SK-N-SH (cell line): Measurements from ENCODE around the gene ABCC4. TPM values are rescaled to one million over a fixed set of nuclear protein-coding genes. Genes with fewer than 3 reads are reported as not detected.

ENCODE experiments used
- CTCF ChIA-PET: fragments of 300-600, 350-600 bp; formaldehyde crosslinking; extraction: SDS; loops from one replicate; lab custom pipeline; 2021; lab: Yijun Ruan, JAX
- POLR2A ChIA-PET: fragments of 350-600 bp; sonication (Branson Sonifier 250); formaldehyde crosslinking; extraction: SDS; loops from one replicate; lab custom pipeline; 2020; ENCODE audit warnings: antibody characterized with exemption, inconsistent platforms; lab: Yijun Ruan, JAX
- DNase-seq: peaks from one replicate; pipeline ENCODE4 v3.0.0; 2012
- H2AFZ ChIP-seq: fragments of 200-600 bp; sonication (generic); 2 replicates; pipeline ENCODE4 v1.8.1; 2016; ENCODE audit warnings: antibody characterized with exemption, mild to moderate bottlenecking, low read depth
- H3F3A ChIP-seq: fragments of 200-600 bp; sonication (generic); replicated peaks from 2 replicates; pipeline ENCODE3; 2016; ENCODE audit warnings: antibody characterized with exemption, mild to moderate bottlenecking; ENCODE audit not compliant: insufficient read depth
- H3K27ac ChIP-seq, 2 experiments: fragments of 200-500 bp in 1 of 2; fragments of 200-600 bp in 1 of 2; sonication (Bioruptor generic) in 1 of 2; sonication (generic), shearing (Covaris generic) in 1 of 2; 2 replicates each; pipeline versions ENCODE4 v1.5.1 to v1.6.1; 2014 to 2016; ENCODE audit warnings: low read depth in 2 of 2, inconsistent platforms in 1 of 2, low read length in 1 of 2, mild to moderate bottlenecking in 1 of 2, mixed read lengths in 1 of 2
- H3K27me3 ChIP-seq: fragments of 200-600 bp; sonication (generic), shearing (Covaris generic); 2 replicates; pipeline ENCODE4 v1.6.1; 2016; ENCODE audit warnings: mixed run types; ENCODE audit not compliant: insufficient read depth
- H3K36me3 ChIP-seq, 2 experiments: fragments of 200-500 bp in 1 of 2; fragments of 200-600 bp in 1 of 2; sonication (Bioruptor generic) in 1 of 2; sonication (generic) in 1 of 2; replicated peaks in 1 of 2; 2 replicates each; pipeline versions ENCODE3 to v1.5.1; 2014 to 2016; ENCODE audit warnings: low read length in 1 of 2, mild to moderate bottlenecking in 1 of 2; ENCODE audit not compliant: insufficient read depth in 2 of 2, control insufficient read depth in 1 of 2
- H3K4me1 ChIP-seq, 2 experiments: fragments of 200-500 bp in 1 of 2; fragments of 200-600 bp in 1 of 2; sonication (Bioruptor generic) in 1 of 2; sonication (generic), shearing (Covaris generic) in 1 of 2; 2 replicates each; pipeline versions ENCODE4 v1.5.1 to v1.6.1; 2014 to 2016; ENCODE audit warnings: low read depth in 1 of 2, low read length in 1 of 2, mixed run types in 1 of 2; ENCODE audit not compliant: insufficient read depth in 2 of 2, control insufficient read depth in 1 of 2
- H3K4me2 ChIP-seq: fragments of 200-600 bp; sonication (generic), shearing (Covaris generic); 2 replicates; pipeline ENCODE4 v1.6.1; 2017; ENCODE audit warnings: mixed run types
- H3K4me3 ChIP-seq, 2 experiments: fragments of 200-500 bp in 1 of 2; fragments of 200-600 bp in 1 of 2; sonication (Bioruptor generic) in 1 of 2; sonication (generic), shearing (Covaris generic) in 1 of 2; 2 replicates each; pipeline versions ENCODE4 v1.5.1 to v1.8.1; 2014 to 2016; ENCODE audit warnings: low read depth in 2 of 2, inconsistent platforms in 1 of 2, low read length in 1 of 2, mild to moderate bottlenecking in 1 of 2, mixed read lengths in 1 of 2, moderate library complexity in 1 of 2
- H3K79me2 ChIP-seq: fragments of 200-600 bp; sonication (generic); 2 replicates; pipeline ENCODE4 v1.8.1; 2017; ENCODE audit warnings: mild to moderate bottlenecking; ENCODE audit not compliant: insufficient read depth
- H3K9ac ChIP-seq: fragments of 200-600 bp; sonication (generic); 2 replicates; pipeline ENCODE4 v1.6.1; 2017; ENCODE audit warnings: mixed run types
- H3K9me2 ChIP-seq: fragments of 200-600 bp; sonication (generic); 2 replicates; pipeline ENCODE4 v1.6.1; 2017; ENCODE audit warnings: mixed run types
- H3K9me3 ChIP-seq: fragments of 200-600 bp; sonication (generic); 2 replicates; pipeline ENCODE4 v1.6.1; 2017; ENCODE audit warnings: mixed run types, mild to moderate bottlenecking, moderate library complexity
- H4K20me1 ChIP-seq: fragments of 200-600 bp; sonication (generic); 2 replicates; pipeline ENCODE4 v1.6.1; 2017; ENCODE audit warnings: mild to moderate bottlenecking, mixed run types; ENCODE audit not compliant: insufficient read depth
- CHD2 ChIP-seq: fragments of 150-350 bp; IDR thresholded peaks from 2 replicates; pipeline ENCODE4 v1.6.1; 2018; ENCODE audit warnings: low read length; ENCODE audit not compliant: partially characterized antibody
- EP300 ChIP-seq, 2 experiments: IDR thresholded peaks; 2 replicates each; pipeline versions ENCODE4 v1.4.0 to v1.6.1; 2012; ENCODE audit warnings: borderline replicate concordance in 1 of 2, low read depth in 1 of 2, low read length in 1 of 2
- EZH2phosphoT487 ChIP-seq: fragments of 200-600 bp; sonication (generic); IDR thresholded peaks from 2 replicates; pipeline ENCODE4 v1.6.1; 2017; ENCODE audit warnings: low read depth, mixed run types, mild to moderate bottlenecking, antibody characterized with exemption, moderate library complexity, borderline replicate concordance
- NFIC ChIP-seq: IDR thresholded peaks from 2 replicates; pipeline ENCODE4 v1.4.0; 2012; ENCODE audit warnings: borderline replicate concordance
- NRF1 ChIP-seq: IDR thresholded peaks from 2 replicates; pipeline ENCODE4 v1.6.1; 2012; ENCODE audit warnings: low read depth, mild to moderate bottlenecking, low read length
- RAD21 ChIP-seq: IDR thresholded peaks from 2 replicates; pipeline ENCODE4 v1.6.1; 2012; ENCODE audit warnings: mild to moderate bottlenecking, low read length
- RCOR1 ChIP-seq: fragments of 150-350 bp; IDR thresholded peaks from 2 replicates; pipeline ENCODE4 v1.6.1; 2017; ENCODE audit warnings: antibody characterized with exemption, low read length
- RFX5 ChIP-seq: IDR thresholded peaks from 2 replicates; pipeline ENCODE4 v1.6.1; 2012; ENCODE audit warnings: mild to moderate bottlenecking, improper control_type of control experiment, low read length
- SMC3 ChIP-seq: IDR thresholded peaks from 2 replicates; pipeline ENCODE4 v1.6.1; 2012; ENCODE audit warnings: low read depth, low read length, improper control_type of control experiment
- TCF12 ChIP-seq: IDR thresholded peaks from 2 replicates; pipeline ENCODE4 v1.4.0; 2012
- WGBS: methylation state at CpG from one replicate; pipeline ENCODE4 v1.1.6; 2017; ENCODE audit warnings: low lambda C conversion rate; 5-methylcytosine and 5-hydroxymethylcytosine counted together
- polyA plus RNA-seq, 3 experiments: library from polyadenylated mRNA; depleted of rRNA; stranded (reverse); fragments of >200 nt; gene quantifications; 2 replicates each; pipeline ENCODE4 v1.2.3, GENCODE V29; 2012
- TF ChIP-seq, protein P1 (sequence below): IDR thresholded peaks from 2 replicates; pipeline ENCODE4 v1.4.0; 2012; ENCODE audit warnings: low read depth, borderline replicate concordance
- TF ChIP-seq, protein P2 (sequence below): IDR thresholded peaks from 2 replicates; pipeline ENCODE4; 2012
- TF ChIP-seq, protein P3 (sequence below): fragments of 200-600 bp; sonication (generic); IDR thresholded peaks from 2 replicates; pipeline ENCODE4 v1.6.1; 2017; ENCODE audit warnings: antibody characterized with exemption, mild to moderate bottlenecking, moderate library complexity
- TF ChIP-seq, protein P4 (sequence below): fragments of 150-350 bp; IDR thresholded peaks from 2 replicates; pipeline ENCODE4 v1.6.1; 2017; ENCODE audit warnings: antibody characterized with exemption, low read length, low read depth, borderline replicate concordance
- TF ChIP-seq, protein P5 (sequence below): fragments of 150-350 bp; IDR thresholded peaks from 2 replicates; pipeline ENCODE4 v1.6.1; 2016; ENCODE audit warnings: mild to moderate bottlenecking, low read depth, low read length
- TF ChIP-seq, protein P6 (sequence below): IDR thresholded peaks from 2 replicates; pipeline ENCODE4 v1.4.0; 2012; ENCODE audit warnings: low read depth, borderline replicate concordance
- TF ChIP-seq, protein P7 (sequence below): IDR thresholded peaks from 2 replicates; pipeline ENCODE4 v1.4.0; 2012; ENCODE audit warnings: low read depth

Gene ABCC4
- polyA plus RNA-seq, 1 of the 3 experiments (the other 2 are of a cell fraction), result 7.8 TPM

DNA sequence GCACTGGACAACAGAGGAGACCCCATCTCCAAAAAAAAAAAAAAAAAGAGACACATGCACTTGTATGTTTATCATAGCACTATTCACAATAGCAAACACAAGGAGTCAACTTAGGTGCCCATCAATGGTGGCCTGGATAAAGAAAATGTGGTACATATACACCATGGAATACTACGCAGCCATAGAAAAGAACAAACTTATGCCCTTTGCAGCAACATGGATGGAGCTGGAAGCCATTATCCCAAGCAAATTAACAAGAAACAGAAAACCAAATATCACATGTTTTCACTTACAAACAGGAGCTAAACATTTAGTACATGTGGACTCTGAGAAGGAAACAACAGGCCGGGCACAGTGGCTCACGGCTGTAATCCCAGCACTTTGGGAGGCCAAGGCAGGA lies 155.7 kb downstream of the ABCC4 start:
- no peak overlapping the region for H2AFZ ChIP-seq
- DNase-seq, result no peak
- CTCF ChIA-PET, result interaction anchor here (0.6 to 1.3 kb wide), 3 partner anchors 10 to 419 kb away, joined by 3 to 4 read pairs (median 3); no protein-coding TSS in a partner anchor
- no peak overlapping the region for H3K27ac ChIP-seq
- H3K9ac ChIP-seq, result no peak overlapping the region
- peaks cover 0 to 18% of the 10 kb centered on the region in 2 experiments for H3K36me3 ChIP-seq
- no peaks in the 10 kb centered on the region for H3F3A ChIP-seq
- no peaks in the 10 kb centered on the region for H3K9me2 ChIP-seq
- no peaks in the 10 kb centered on the region for H3K27me3 ChIP-seq
- 92% methylated on average over 3 of the region's 3 CpGs for WGBS
- no peak overlapping the region for H3K4me3 ChIP-seq
- H4K20me1 ChIP-seq, result no peaks in the 10 kb centered on the region
- no peak overlapping the region for H3K4me2 ChIP-seq
- POLR2A ChIA-PET, result no interaction called here
- no peaks in the 10 kb centered on the region for H3K79me2 ChIP-seq
- TF ChIP-seq, protein P1, sequence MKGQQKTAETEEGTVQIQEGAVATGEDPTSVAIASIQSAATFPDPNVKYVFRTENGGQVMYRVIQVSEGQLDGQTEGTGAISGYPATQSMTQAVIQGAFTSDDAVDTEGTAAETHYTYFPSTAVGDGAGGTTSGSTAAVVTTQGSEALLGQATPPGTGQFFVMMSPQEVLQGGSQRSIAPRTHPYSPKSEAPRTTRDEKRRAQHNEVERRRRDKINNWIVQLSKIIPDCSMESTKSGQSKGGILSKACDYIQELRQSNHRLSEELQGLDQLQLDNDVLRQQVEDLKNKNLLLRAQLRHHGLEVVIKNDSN, result no peak
- TF ChIP-seq, protein P2, sequence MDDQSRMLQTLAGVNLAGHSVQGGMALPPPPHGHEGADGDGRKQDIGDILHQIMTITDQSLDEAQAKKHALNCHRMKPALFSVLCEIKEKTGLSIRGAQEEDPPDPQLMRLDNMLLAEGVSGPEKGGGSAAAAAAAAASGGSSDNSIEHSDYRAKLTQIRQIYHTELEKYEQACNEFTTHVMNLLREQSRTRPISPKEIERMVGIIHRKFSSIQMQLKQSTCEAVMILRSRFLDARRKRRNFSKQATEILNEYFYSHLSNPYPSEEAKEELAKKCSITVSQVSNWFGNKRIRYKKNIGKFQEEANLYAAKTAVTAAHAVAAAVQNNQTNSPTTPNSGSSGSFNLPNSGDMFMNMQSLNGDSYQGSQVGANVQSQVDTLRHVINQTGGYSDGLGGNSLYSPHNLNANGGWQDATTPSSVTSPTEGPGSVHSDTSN, result no peak
- TF ChIP-seq NFIC (no peak), EZH2phosphoT487 (no peak), SMC3 (no peak)
- H3K9me3 ChIP-seq, result no peaks in the 10 kb centered on the region
- 0 out of 4 replicates have a peak, but pooled peaks cover 0 to 2% of the 10 kb centered on the region in 2 experiments for H3K4me1 ChIP-seq

DNA sequence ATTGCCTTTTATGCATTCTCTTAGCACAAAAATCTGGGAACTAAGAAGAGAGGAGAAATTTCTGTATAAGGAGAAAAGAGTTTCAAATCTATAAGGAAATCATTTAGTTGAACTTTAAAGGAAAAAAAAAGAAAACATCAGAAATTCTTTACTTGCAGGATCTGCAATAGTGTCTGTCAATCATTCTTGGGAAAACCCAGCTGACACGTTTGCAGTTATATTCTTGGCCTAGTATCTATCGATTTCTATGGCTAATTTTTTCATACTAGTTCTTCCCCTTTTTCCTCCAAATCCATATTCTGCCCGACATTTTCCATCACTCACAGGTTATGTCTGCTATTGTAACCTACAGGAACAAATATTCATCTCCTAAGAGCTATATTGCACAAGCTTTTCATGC lies 160.7 kb downstream of the ABCC4 start:
- H3K27ac ChIP-seq, result no peak overlapping the region
- H3K27me3 ChIP-seq, result no peaks in the 10 kb centered on the region
- H3K9ac ChIP-seq, result no peak overlapping the region
- 92% methylated on average over 3 of the region's 3 CpGs for WGBS
- peaks cover 6 to 10% of the 10 kb centered on the region in 2 experiments; a peak in 2 of 4 replicates for H3K4me1 ChIP-seq
- ChIA-PET POLR2A (no interaction called here), CTCF (interaction anchor here (1.1 kb wide), 1 partner anchor 264 kb away, joined by 3 read pairs; no protein-coding TSS in a partner anchor)
- no peaks in the 10 kb centered on the region for H3K79me2 ChIP-seq
- H3K4me3 ChIP-seq, result no peak overlapping the region
- H3K9me3 ChIP-seq, result no peaks in the 10 kb centered on the region
- no peaks in the 10 kb centered on the region for H3F3A ChIP-seq
- DNase-seq, result no peak
- no peaks in the 10 kb centered on the region for H3K9me2 ChIP-seq
- peaks cover 5 to 18% of the 10 kb centered on the region in 2 experiments for H3K36me3 ChIP-seq
- no peak overlapping the region for H2AFZ ChIP-seq
- H4K20me1 ChIP-seq, result no peaks in the 10 kb centered on the region
- no peak overlapping the region for H3K4me2 ChIP-seq
- TF ChIP-seq, protein P3, sequence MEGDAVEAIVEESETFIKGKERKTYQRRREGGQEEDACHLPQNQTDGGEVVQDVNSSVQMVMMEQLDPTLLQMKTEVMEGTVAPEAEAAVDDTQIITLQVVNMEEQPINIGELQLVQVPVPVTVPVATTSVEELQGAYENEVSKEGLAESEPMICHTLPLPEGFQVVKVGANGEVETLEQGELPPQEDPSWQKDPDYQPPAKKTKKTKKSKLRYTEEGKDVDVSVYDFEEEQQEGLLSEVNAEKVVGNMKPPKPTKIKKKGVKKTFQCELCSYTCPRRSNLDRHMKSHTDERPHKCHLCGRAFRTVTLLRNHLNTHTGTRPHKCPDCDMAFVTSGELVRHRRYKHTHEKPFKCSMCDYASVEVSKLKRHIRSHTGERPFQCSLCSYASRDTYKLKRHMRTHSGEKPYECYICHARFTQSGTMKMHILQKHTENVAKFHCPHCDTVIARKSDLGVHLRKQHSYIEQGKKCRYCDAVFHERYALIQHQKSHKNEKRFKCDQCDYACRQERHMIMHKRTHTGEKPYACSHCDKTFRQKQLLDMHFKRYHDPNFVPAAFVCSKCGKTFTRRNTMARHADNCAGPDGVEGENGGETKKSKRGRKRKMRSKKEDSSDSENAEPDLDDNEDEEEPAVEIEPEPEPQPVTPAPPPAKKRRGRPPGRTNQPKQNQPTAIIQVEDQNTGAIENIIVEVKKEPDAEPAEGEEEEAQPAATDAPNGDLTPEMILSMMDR, result no peak
- TF ChIP-seq, protein P4, sequence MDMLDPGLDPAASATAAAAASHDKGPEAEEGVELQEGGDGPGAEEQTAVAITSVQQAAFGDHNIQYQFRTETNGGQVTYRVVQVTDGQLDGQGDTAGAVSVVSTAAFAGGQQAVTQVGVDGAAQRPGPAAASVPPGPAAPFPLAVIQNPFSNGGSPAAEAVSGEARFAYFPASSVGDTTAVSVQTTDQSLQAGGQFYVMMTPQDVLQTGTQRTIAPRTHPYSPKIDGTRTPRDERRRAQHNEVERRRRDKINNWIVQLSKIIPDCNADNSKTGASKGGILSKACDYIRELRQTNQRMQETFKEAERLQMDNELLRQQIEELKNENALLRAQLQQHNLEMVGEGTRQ, result no peak
- TF ChIP-seq, protein P5, sequence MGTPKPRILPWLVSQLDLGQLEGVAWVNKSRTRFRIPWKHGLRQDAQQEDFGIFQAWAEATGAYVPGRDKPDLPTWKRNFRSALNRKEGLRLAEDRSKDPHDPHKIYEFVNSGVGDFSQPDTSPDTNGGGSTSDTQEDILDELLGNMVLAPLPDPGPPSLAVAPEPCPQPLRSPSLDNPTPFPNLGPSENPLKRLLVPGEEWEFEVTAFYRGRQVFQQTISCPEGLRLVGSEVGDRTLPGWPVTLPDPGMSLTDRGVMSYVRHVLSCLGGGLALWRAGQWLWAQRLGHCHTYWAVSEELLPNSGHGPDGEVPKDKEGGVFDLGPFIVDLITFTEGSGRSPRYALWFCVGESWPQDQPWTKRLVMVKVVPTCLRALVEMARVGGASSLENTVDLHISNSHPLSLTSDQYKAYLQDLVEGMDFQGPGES, result no peak
- TF ChIP-seq, protein P6, sequence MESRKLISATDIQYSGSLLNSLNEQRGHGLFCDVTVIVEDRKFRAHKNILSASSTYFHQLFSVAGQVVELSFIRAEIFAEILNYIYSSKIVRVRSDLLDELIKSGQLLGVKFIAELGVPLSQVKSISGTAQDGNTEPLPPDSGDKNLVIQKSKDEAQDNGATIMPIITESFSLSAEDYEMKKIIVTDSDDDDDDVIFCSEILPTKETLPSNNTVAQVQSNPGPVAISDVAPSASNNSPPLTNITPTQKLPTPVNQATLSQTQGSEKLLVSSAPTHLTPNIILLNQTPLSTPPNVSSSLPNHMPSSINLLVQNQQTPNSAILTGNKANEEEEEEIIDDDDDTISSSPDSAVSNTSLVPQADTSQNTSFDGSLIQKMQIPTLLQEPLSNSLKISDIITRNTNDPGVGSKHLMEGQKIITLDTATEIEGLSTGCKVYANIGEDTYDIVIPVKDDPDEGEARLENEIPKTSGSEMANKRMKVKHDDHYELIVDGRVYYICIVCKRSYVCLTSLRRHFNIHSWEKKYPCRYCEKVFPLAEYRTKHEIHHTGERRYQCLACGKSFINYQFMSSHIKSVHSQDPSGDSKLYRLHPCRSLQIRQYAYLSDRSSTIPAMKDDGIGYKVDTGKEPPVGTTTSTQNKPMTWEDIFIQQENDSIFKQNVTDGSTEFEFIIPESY, result no peak
- TF ChIP-seq RCOR1 (no peak), SMC3 (no peak), RAD21 (no peak), NRF1 (no peak), CHD2 (no peak), EP300 (IDR thresholded peaks at IDR 0.05; ENCODE audit: borderline replicate concordance in 1 of 2, low read depth in 1 of 2, low read length in 1 of 2) (no peak), TCF12 (no peak), RFX5 (no peak)
- TF ChIP-seq, protein P2, result no peak
- TF ChIP-seq, protein P7, sequence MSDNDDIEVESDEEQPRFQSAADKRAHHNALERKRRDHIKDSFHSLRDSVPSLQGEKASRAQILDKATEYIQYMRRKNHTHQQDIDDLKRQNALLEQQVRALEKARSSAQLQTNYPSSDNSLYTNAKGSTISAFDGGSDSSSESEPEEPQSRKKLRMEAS, result no peak
